Measurements from ENCODE around the gene LRFN2.

Gene LRFN2

GRCh38 chr6:40517654-40518053 lies 69.5 kb downstream of the LRFN2 start:
- no peak for DNase-seq (ENCODE audit: low read depth)

GRCh38 chr6:40516429-40516828 lies 70.7 kb downstream of the LRFN2 start:
- no peak for DNase-seq (ENCODE audit: low read depth)

DNA sequence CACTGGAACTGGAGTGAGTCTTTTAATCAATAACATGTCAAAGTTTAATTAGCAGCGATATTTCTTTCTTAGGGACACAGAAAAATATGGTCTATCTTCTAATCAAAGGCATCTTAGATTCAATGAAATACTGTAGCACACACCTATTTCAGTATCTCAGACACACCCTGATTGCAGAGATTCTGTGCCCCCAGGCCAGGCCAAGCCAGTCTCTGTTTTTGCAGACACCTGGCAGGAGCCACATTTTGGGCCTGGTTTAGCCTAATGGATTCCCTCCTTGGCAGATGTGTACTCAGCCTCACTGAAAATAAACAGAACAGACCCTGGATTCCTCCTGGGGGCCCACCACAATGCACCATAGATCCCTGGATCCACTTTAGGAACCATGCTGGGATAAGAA lies 74.8 kb downstream of the LRFN2 start:
- no peak for DNase-seq (ENCODE audit: low read depth)

DNA sequence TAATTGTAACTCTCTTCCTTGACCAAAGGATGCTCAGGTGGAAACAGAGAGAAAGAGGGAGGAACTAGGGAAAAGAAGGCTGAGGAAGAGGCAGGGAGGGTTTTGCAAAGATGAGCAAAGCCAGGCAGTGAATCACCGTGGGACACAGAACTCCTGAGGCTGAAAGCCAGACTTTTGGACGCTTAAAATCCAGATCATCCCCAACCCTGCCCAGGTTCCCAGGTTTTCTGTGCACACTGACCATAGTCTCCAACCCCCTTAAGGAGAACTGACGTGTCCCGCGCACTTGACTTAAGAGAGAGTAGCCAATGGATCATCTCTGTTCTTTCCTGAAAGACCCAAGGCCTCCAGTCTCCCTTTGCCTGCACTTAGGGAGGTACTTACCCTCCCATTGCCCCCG lies 75.3 kb downstream of the LRFN2 start:
- no peak for DNase-seq (ENCODE audit: low read depth)

DNA sequence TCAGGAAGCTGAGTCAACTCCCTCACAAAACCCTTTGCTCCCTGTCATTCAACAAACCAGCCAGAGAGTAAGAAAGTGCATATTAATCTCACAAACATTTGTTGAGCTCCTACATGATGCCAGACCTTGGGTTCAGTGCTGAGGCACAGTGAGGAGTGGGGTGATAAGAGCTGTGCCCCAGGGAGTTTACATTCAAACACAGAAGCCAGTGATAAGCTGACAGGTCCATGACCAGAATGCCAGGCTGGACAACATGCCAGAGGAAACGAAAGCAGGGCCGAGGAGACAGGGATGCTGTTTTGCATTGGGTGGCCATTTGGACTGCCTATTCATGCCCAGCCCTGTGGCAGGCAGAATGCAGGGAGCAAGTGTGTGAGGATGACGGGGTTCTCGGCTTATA lies 76.7 kb downstream of the LRFN2 start:
- DNase-seq (ENCODE audit: low read depth) = no peak

DNA sequence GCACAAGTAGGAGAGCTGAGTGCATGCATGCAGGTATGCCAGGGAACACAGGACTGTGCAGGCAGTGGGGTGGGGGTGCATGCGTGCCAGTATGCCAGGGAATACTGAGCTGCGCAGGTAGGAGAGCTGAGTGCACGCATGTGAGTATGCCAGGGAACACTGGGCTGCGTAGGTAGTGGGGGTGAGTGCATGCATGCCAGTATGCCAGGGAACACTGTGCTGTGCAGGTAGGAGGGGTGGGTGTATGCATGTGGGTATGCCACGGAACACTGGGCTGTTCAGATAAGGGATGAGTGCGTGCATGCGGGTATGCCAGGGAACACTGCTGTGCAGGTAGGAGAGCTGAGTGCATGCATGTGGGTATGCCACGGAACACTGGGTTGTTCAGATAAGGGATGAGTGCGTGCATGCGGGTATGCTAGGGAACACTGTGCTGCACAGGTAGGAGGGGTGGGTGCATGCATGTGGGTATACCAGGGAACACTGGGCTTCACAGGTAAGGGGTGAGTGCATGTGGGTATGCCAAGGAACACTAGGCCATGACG lies 77.4 kb downstream of the LRFN2 start:
- DNase-seq (ENCODE audit: low read depth) = no peak

DNA sequence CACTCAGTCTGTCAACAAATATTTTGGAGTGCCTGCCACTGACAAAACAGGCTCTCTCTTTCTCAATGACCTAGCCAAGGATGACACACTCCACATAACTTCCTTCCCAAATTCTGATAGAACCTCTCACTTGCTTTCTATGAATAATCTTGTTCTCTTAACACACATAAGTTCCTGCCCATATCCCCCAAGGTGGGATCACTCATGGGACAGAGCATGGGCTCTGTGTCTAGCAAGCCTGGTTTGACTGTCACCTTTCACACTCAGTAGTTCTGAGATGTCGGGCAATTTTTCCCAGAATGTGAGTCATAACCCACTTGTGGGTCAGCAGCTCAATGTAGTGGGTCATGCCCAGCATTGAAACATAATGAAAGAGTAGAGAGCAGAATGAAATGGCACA lies 78.1 kb downstream of the LRFN2 start:
- DNase-seq (ENCODE audit: low read depth) = no peak

GRCh38 chr6:40506954-40507353 lies 80.2 kb downstream of the LRFN2 start:
- DNase-seq (ENCODE audit: low read depth) = no peak

DNA sequence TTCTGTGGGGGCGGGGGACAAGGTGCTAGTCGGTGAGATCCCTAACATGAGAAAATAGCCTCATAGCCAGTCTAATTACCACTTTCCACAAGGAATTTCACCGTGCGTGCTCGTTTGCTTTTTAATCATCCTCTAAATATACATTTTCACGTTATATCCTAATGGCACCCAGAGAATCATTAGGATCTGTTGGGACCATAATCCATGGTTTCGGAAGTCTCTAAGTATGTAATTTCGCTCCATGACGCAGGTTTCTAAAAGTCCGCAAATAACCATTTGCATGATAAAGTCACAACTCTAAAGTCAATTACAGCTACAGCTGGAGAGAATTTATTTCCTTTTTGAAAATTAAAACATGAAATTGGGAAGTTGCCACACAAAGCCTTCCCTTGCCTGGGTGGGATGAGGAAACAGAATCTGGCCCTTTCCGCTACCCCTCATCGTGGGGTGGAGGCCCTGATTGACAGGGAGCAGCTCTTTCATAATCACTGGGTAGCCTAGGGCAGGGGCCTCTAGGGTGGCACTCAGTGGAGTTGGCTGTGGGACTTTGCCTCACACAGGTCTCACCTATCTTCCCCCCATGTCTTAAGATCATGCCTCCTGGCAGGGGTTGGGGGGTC lies 81.9 kb downstream of the LRFN2 start:
- no peak for DNase-seq (ENCODE audit: low read depth)

GRCh38 chr6:40504274-40504673 lies 82.9 kb downstream of the LRFN2 start:
- DNase-seq (ENCODE audit: low read depth) = no peak

DNA sequence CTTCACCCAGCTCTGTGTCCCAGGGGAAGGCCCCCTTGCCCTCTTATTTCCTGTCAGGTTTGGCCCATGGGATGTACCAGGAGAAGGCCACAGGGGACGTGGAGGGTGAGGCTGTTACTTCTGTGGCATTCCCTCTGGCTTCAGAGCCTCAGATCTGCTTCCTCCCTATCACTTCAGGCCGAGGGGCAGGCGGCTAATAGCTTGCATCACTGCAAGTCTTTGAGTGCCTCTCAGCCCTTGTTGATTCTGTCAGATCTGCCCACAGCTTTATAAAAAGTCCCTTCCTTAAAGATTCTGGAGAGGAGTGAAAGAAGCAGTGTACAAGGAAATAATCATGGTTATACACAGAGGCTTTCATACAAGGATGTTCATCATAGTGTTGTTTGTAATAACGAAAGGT lies 86.9 kb downstream of the LRFN2 start:
- DNase-seq (ENCODE audit: low read depth) = no peak

DNA sequence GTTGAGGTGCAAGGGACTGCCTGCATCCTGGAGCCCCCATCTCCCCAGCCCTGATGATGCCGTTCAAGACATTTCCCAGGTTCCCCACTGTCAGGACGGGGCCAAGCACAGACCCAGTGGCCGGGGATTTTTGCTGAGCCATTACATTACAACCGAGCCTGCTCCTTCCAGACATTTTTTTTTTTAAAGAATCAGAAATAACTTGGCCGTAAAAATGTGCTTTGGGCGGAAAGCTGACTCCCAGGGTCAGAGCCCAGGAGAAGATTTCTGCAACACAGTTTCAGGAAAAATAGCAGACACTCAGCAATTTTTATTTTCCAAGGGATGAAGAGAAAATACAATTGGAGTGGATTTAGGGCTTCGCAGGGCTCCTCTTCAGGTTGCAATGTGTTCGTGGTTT lies 87.9 kb downstream of the LRFN2 start:
- DNase-seq (ENCODE audit: low read depth) = no peak

GRCh38 chr6:40498148-40498547 lies 89.0 kb downstream of the LRFN2 start:
- DNase-seq (ENCODE audit: low read depth) = no peak

- DNase-seq (ENCODE audit: low read depth) = no peak
Measured at GRCh38 chr6:40492187-40492586, 95.0 kb downstream of the LRFN2 start.

GRCh38 chr6:40490508-40490907 lies 96.7 kb downstream of the LRFN2 start:
- no peak for DNase-seq (ENCODE audit: low read depth)

DNA sequence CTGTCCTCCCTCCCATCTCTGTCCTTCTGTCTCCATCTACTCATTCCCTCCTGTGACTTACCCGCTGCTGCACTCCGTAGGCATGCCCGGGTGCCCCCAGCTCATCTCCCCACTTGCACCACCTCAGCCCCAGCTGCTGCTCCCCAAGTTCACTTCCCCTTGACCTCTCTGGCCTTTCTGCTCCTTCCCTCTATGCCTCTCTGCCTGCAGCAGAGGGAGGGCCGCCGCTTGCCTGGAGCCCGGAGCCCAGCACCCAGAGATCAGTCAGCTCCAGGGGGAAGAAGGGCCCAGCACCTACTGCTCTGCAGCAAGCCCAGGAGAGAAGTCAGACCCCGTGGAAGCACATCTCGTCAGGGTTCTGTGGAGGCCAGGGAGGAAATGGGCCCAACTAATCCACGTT lies 97.4 kb downstream of the LRFN2 start:
- no peak for DNase-seq (ENCODE audit: low read depth)

DNA sequence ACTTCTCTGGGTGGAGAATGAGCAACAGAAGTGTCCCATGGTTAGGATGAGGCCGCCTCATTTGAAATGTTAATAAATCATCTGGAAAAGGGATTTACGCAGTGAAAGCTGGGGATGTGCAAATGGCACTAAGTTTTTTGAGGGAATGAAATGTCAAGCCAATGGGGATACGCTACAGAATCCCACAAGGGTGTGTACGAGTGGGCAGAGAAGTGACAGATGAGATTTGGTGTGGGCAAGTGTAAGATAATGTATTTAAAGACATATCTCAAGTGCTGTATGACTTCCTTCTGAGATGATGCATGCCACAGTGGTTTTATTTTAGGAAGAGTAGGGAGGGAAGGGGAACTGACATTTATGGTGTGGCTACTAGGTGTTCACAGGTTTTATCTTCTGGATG lies 100.6 kb downstream of the LRFN2 start:
- no peak for DNase-seq (ENCODE audit: low read depth)

- no peak for DNase-seq (ENCODE audit: low read depth)
Measured at GRCh38 chr6:40485795-40486194, 101.4 kb downstream of the LRFN2 start.

GRCh38 chr6:40485300-40485699 lies 101.9 kb downstream of the LRFN2 start:
- no peak for DNase-seq (ENCODE audit: low read depth)

- no peak for DNase-seq (ENCODE audit: low read depth)
Measured at GRCh38 chr6:40484066-40484465, 103.1 kb downstream of the LRFN2 start.

DNA sequence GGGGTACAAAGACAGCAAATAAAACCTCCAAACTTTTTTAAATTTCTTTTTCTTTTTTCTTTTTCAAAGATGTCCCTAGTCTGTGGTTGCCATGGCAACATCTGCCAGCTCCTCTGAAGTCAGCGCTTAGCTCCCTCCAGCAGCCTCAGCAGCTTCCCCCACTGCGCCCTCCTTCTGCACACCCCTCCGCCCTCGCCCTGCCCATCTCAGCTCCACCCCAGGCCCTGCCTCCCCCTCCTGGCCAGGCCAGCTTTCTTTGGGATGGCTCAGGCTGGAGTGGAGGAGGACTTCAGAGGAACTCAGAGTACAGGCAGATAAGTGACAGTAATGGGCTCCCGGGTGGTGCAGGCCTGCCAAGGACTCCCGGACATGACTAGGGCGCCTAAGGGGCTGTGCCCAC lies 104.6 kb downstream of the LRFN2 start:
- DNase-seq (ENCODE audit: low read depth) = no peak

DNA sequence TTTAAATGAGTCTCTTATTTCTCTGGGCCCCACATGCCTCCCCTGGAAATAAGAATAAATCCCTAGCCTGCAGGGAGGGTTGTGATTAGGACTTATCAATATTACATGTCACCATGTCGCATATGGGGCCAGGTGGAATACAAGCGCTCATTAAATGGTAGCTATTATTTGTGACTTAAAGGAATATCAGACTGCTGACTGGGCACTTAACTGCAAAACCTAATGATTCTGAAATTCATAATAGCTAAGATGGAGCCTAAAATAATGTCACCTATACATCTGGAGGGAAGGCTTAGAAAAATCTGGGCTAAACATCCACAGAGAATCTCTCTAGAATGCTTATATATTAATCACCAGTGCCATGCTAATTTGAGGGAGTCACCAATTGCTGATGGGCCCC lies 106.5 kb downstream of the LRFN2 start:
- DNase-seq (ENCODE audit: low read depth) = no peak

DNA sequence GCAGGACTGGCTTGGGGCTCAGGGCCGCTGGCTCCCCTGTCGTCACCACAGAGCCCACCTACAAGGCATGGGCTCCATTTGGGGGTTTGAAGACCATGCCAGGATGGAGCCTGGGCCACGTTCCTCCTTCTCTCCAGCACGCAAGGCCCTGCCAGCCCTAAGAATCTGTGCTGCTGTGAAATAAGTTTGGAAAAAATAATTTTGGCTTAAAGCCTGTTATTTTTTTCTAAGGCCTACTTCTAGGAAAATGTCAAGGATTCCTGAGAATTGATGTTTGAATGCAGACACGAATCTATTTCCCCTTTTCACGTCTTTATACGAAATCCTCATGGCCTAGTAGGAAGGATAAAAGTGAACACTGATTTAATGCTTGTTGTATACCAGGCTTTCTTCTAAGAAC lies 107.5 kb downstream of the LRFN2 start:
- no peak for DNase-seq (ENCODE audit: low read depth)
